Activated T-helper 17 cell treated with anti-CD3 and anti-CD28 coated beads, Interleukin-2, amount 50 U/mL, for 72 hours (primary cell): Measurements from ENCODE around the gene COL16A1. TPM values are rescaled to one million over a fixed set of nuclear protein-coding genes. Genes with fewer than 3 reads are reported as not detected.
"Not testable (repeated sequence)": the region's sequence is repeated elsewhere in the genome, so short reads cannot be mapped to it uniquely, and the experiment has no call there.

Experiments
- ATAC-seq: fragments of 150-1000 bp; cut with Tn5 transposase; replicated peaks from 2 replicates; pipeline ENCODE4 v1.10.0; 2021; ENCODE audit warnings: mild to moderate bottlenecking, moderate library complexity
- H3K27ac Mint-ChIP-seq: one replicate; pipeline ENCODE4 v1.8.0; 2022; ENCODE audit warnings: mixed read lengths
- H3K27me3 Mint-ChIP-seq: one replicate; pipeline ENCODE4 v1.8.0; 2022; ENCODE audit warnings: mixed read lengths
- H3K36me3 Mint-ChIP-seq: one replicate; pipeline ENCODE4 v1.8.0; 2022; ENCODE audit warnings: low read depth, mild to moderate bottlenecking, mixed read lengths
- H3K4me1 Mint-ChIP-seq: one replicate; pipeline ENCODE4 v1.8.0; 2022; ENCODE audit warnings: mixed read lengths
- H3K4me3 Mint-ChIP-seq: one replicate; pipeline ENCODE4 v1.8.0; 2022; ENCODE audit warnings: mild to moderate bottlenecking, mixed read lengths
- H3K9me3 Mint-ChIP-seq: one replicate; pipeline ENCODE4 v1.8.0; 2022; ENCODE audit warnings: mixed read lengths
- total RNA-seq, 2 donors: library from RNA; stranded (reverse); gene quantifications; one replicate each; pipeline ENCODE4 v1.2.3, GENCODE V29; 2022

Gene COL16A1
- total RNA-seq, 2 donors from 2014 or later: not detected

GRCh38 chr1:31725777-31726535 lies 22.1 kb upstream of the COL16A1 start:
- no peak for ATAC-seq
- no peaks in the 10 kb centered on the region for H3K36me3 Mint-ChIP-seq
- no peak overlapping the region for H3K4me3 Mint-ChIP-seq

GRCh38 chr1:31725134-31725533 lies 21.3 kb upstream of the COL16A1 start:
- Mint-ChIP-seq H3K4me1 (peaks cover 3% of the 10 kb centered on the region), H3K27ac (no peak overlapping the region), H3K4me3 (no peak overlapping the region), H3K9me3 (no peaks in the 10 kb centered on the region), H3K36me3 (no peaks in the 10 kb centered on the region), H3K27me3 (peaks cover 13% of the 10 kb centered on the region)
- no peak for ATAC-seq

More at GRCh38 chr1:31725777-31726535, 22.1 kb upstream of the COL16A1 start:
- H3K9me3 Mint-ChIP-seq: no peaks in the 10 kb centered on the region
- peaks cover 3% of the 10 kb centered on the region for H3K4me1 Mint-ChIP-seq
- no peak overlapping the region for H3K27ac Mint-ChIP-seq
- H3K27me3 Mint-ChIP-seq: peaks cover 9% of the 10 kb centered on the region

GRCh38 chr1:31723828-31724359 lies 20.1 kb upstream of the COL16A1 start:
- Mint-ChIP-seq H3K27ac (no peak overlapping the region), H3K4me3 (no peak overlapping the region), H3K27me3 (peaks cover 13% of the 10 kb centered on the region), H3K4me1 (no peaks in the 10 kb centered on the region), H3K36me3 (no peaks in the 10 kb centered on the region), H3K9me3 (no peaks in the 10 kb centered on the region)
- no peak for ATAC-seq

- Mint-ChIP-seq H3K27me3 (peaks cover 37% of the 10 kb centered on the region), H3K36me3 (no peaks in the 10 kb centered on the region), H3K4me1 (no peaks in the 10 kb centered on the region), H3K27ac (no peak overlapping the region), H3K4me3 (no peak overlapping the region), H3K9me3 (no peaks in the 10 kb centered on the region)
- ATAC-seq: no peak
These were observed 14.6 kb upstream of the COL16A1 start for GRCh38 chr1:31718327-31718897.

GRCh38 chr1:31717341-31717740 lies 13.5 kb upstream of the COL16A1 start:
- ATAC-seq: no peak
- Mint-ChIP-seq H3K9me3 (no peaks in the 10 kb centered on the region), H3K36me3 (no peaks in the 10 kb centered on the region), H3K27me3 (peaks cover 42% of the 10 kb centered on the region), H3K4me1 (no peaks in the 10 kb centered on the region), H3K4me3 (no peak overlapping the region), H3K27ac (no peak overlapping the region)

- peak overlapping the region; percentile 59 for H3K4me3 Mint-ChIP-seq
- H3K4me1 Mint-ChIP-seq: no peaks in the 10 kb centered on the region
These were observed 12.0 kb upstream of the COL16A1 start for GRCh38 chr1:31715873-31716220.

GRCh38 chr1:31715087-31715872 lies 11.5 kb upstream of the COL16A1 start:
- H3K4me1 Mint-ChIP-seq: no peaks in the 10 kb centered on the region
- H3K27ac Mint-ChIP-seq: no peak overlapping the region
- no peaks in the 10 kb centered on the region for H3K36me3 Mint-ChIP-seq
- peaks cover 32% of the 10 kb centered on the region for H3K27me3 Mint-ChIP-seq
- peak; percentile 85 for ATAC-seq
- no peaks in the 10 kb centered on the region for H3K9me3 Mint-ChIP-seq
- H3K4me3 Mint-ChIP-seq: peak overlapping the region; percentile 59

More at GRCh38 chr1:31715873-31716220, 12.0 kb upstream of the COL16A1 start:
- H3K27ac Mint-ChIP-seq: no peak overlapping the region
- peaks cover 35% of the 10 kb centered on the region for H3K27me3 Mint-ChIP-seq
- no peaks in the 10 kb centered on the region for H3K9me3 Mint-ChIP-seq
- ATAC-seq: no peak
- H3K36me3 Mint-ChIP-seq: no peaks in the 10 kb centered on the region

- Mint-ChIP-seq H3K4me1 (no peaks in the 10 kb centered on the region), H3K4me3 (peak overlapping the region; percentile 59), H3K9me3 (no peaks in the 10 kb centered on the region), H3K36me3 (no peaks in the 10 kb centered on the region), H3K27ac (no peak overlapping the region), H3K27me3 (peaks cover 32% of the 10 kb centered on the region)
- peak; percentile 35 for ATAC-seq
These were observed 10.7 kb upstream of the COL16A1 start for GRCh38 chr1:31714442-31715086.

GRCh38 chr1:31712630-31713029 lies 8.8 kb upstream of the COL16A1 start:
- Mint-ChIP-seq H3K36me3 (no peaks in the 10 kb centered on the region), H3K9me3 (no peaks in the 10 kb centered on the region), H3K4me3 (no peak overlapping the region), H3K27ac (no peak overlapping the region), H3K4me1 (peaks cover 3% of the 10 kb centered on the region), H3K27me3 (peaks cover 32% of the 10 kb centered on the region)
- ATAC-seq: no peak

- Mint-ChIP-seq H3K9me3 (no peaks in the 10 kb centered on the region), H3K27ac (no peak overlapping the region), H3K27me3 (peaks cover 28% of the 10 kb centered on the region), H3K36me3 (no peaks in the 10 kb centered on the region), H3K4me1 (peaks cover 5% of the 10 kb centered on the region), H3K4me3 (no peak overlapping the region)
- no peak for ATAC-seq
These were observed 8.3 kb upstream of the COL16A1 start for GRCh38 chr1:31712068-31712467.

GRCh38 chr1:31708324-31708723 lies 4.5 kb upstream of the COL16A1 start:
- Mint-ChIP-seq H3K9me3 (no peaks in the 10 kb centered on the region), H3K36me3 (no peaks in the 10 kb centered on the region)

GRCh38 chr1:31707711-31708110 lies 3.9 kb upstream of the COL16A1 start:
- no peaks in the 10 kb centered on the region for H3K9me3 Mint-ChIP-seq
- H3K36me3 Mint-ChIP-seq: no peaks in the 10 kb centered on the region
- no peak overlapping the region for H3K27ac Mint-ChIP-seq
- peak; percentile 38 for ATAC-seq
- H3K27me3 Mint-ChIP-seq: peaks cover 14% of the 10 kb centered on the region
- H3K4me3 Mint-ChIP-seq: no peak overlapping the region
- peaks cover 18% of the 10 kb centered on the region for H3K4me1 Mint-ChIP-seq

More at GRCh38 chr1:31708324-31708723, 4.5 kb upstream of the COL16A1 start:
- H3K4me3 Mint-ChIP-seq: no peak overlapping the region
- no peak for ATAC-seq
- H3K4me1 Mint-ChIP-seq: peaks cover 18% of the 10 kb centered on the region
- H3K27me3 Mint-ChIP-seq: peaks cover 19% of the 10 kb centered on the region
- H3K27ac Mint-ChIP-seq: no peak overlapping the region

- not testable (repeated sequence) for H3K36me3 Mint-ChIP-seq, H3K4me3 Mint-ChIP-seq, ATAC-seq, H3K9me3 Mint-ChIP-seq, H3K27ac Mint-ChIP-seq
- Mint-ChIP-seq H3K27me3 (peaks cover 11% of the 10 kb centered on the region), H3K4me1 (peaks cover 18% of the 10 kb centered on the region)
These were observed 3.3 kb upstream of the COL16A1 start for GRCh38 chr1:31707059-31707600.
